Ishikawa (cell line): ENCODE results near the gene PAPSS2.

ENCODE experiments used
- CEBPB ChIP-seq: IDR thresholded peaks from 2 replicates; pipeline ENCODE4 v1.6.1; 2012
- CREB1 ChIP-seq: IDR thresholded peaks from 2 replicates; pipeline ENCODE4 v1.6.1; 2012; ENCODE audit warnings: low read depth
- EGR1 ChIP-seq: IDR thresholded peaks from 2 replicates; pipeline ENCODE4 v1.6.1; 2012
- EP300 ChIP-seq: IDR thresholded peaks from 2 replicates; pipeline ENCODE4 v1.6.1; 2012; ENCODE audit warnings: borderline replicate concordance
- FOXM1 ChIP-seq: IDR thresholded peaks from 2 replicates; pipeline ENCODE4 v1.6.1; 2012; ENCODE audit warnings: low read depth, borderline replicate concordance
- MAX ChIP-seq: IDR thresholded peaks from 2 replicates; pipeline ENCODE4 v1.6.1; 2012
- NFIC ChIP-seq: IDR thresholded peaks from 2 replicates; pipeline ENCODE4 v1.6.1; 2012
- RAD21 ChIP-seq: IDR thresholded peaks from 2 replicates; pipeline ENCODE4 v1.6.1; 2012; ENCODE audit warnings: low read depth
- REST ChIP-seq: IDR thresholded peaks from 2 replicates; pipeline ENCODE4 v1.6.1; 2012; ENCODE audit warnings: low read depth, mild to moderate bottlenecking
- TAF1 ChIP-seq: IDR thresholded peaks from 2 replicates; pipeline ENCODE4 v1.6.1; 2012; ENCODE audit warnings: low read depth, mild to moderate bottlenecking
- TCF12 ChIP-seq: IDR thresholded peaks from 2 replicates; pipeline ENCODE4 v1.6.1; 2012; ENCODE audit warnings: low read depth
- TEAD4 ChIP-seq: IDR thresholded peaks from 2 replicates; pipeline ENCODE4 v1.6.1; 2012
- USF1 ChIP-seq: IDR thresholded peaks from 2 replicates; pipeline ENCODE4 v1.6.1; 2012
- YY1 ChIP-seq: IDR thresholded peaks from 2 replicates; pipeline ENCODE4 v1.6.1; 2012; ENCODE audit warnings: low read depth
- ZBTB7A ChIP-seq: IDR thresholded peaks from 2 replicates; pipeline ENCODE4 v1.6.1; 2012; ENCODE audit warnings: low read depth

PAPSS2 gene

GRCh38 chr10:87715552-87716347 is 56.1 kb downstream of the PAPSS2 start:
- no peak for TF ChIP-seq EGR1
- TF ChIP-seq YY1, result no peak
- TF ChIP-seq TCF12, result no peak
- TF ChIP-seq USF1, result no peak
- no peak for TF ChIP-seq REST
- TF ChIP-seq RAD21, result no peak
- TF ChIP-seq NFIC, result no peak
- TF ChIP-seq CREB1, result no peak

DNA sequence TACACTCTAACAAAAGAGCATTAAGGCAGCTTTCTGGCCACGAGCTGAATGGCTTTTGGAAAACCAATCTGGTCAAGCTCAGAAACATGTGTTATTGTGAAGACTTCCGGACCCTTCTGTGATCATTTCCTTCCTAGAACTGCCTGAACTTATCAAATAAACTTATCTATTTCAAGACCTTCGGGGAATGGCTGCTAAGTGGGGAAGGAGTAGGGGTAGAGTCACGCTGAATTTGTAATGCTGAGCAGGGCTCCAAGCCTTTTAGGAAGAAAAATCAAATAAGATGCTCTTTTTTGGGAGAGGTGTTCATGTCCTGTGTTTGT is 56.6 kb downstream of the PAPSS2 start:
- TF ChIP-seq NFIC (no peak), YY1 (no peak), EGR1 (no peak), CREB1 (no peak), USF1 (no peak), RAD21 (no peak), ZBTB7A (no peak), TAF1 (no peak), REST (no peak), MAX (no peak), FOXM1 (no peak), EP300 (no peak), CEBPB (no peak), TCF12 (no peak)

DNA sequence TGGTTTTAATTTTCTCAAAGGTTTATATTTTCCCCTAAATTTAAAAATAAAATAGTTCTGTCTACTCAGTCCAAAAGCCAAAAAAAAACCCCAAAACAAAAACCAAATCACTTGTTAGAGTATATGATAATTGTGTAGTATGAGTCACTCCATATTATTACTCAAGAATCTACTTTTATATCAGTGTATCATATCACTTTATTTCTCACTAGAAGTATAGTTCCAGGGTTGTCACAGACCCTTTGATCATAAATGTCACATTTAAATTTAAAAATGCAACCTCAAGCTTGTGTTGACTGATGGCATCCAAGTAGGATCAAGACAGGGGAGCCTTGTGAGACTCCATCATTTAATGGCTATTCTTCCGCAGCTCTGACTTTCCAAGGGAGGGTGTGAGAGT is 61.0 kb downstream of the PAPSS2 start:
- TF ChIP-seq MAX, result no peak
- no peak for TF ChIP-seq TEAD4
- TF ChIP-seq RAD21, result no peak
- no peak for TF ChIP-seq FOXM1
- TF ChIP-seq ZBTB7A, result no peak
- no peak for TF ChIP-seq TCF12
- no peak for TF ChIP-seq EGR1
- no peak for TF ChIP-seq NFIC
- TF ChIP-seq YY1, result no peak
- TF ChIP-seq USF1, result no peak
- no peak for TF ChIP-seq TAF1

- no peak for TF ChIP-seq TAF1
- TF ChIP-seq CREB1, result no peak
- no peak for TF ChIP-seq NFIC
- TF ChIP-seq MAX, result no peak
- TF ChIP-seq FOXM1, result no peak
- TF ChIP-seq RAD21, result no peak
- TF ChIP-seq USF1, result no peak
- TF ChIP-seq TEAD4, result no peak
- TF ChIP-seq REST, result no peak
- no peak for TF ChIP-seq EGR1
- TF ChIP-seq YY1, result no peak
- TF ChIP-seq CEBPB, result no peak
- TF ChIP-seq TCF12, result no peak
- no peak for TF ChIP-seq EP300
- TF ChIP-seq ZBTB7A, result no peak
Measured at GRCh38 chr10:87721781-87722180, 62.1 kb downstream of the PAPSS2 start.
